T-helper 1 cell (primary cell): ENCODE measurements around the gene LARP1.
A peak's percentile ranks its signal among the peaks of the same experiment; 100 is the strongest.

Source experiments
- DNase-seq, 5 donors: peaks; one replicate each; pipeline ENCODE4 v3.0.0-alpha.2; 2012 to 2020

LARP1 gene

GRCh38 chr5:154860123-154860522 is 104.9 kb downstream of the LARP1 start:
- DNase-seq, result peak in 1 of 5 donors; percentile 20

GRCh38 chr5:154860765-154861164 is 105.6 kb downstream of the LARP1 start:
- peak in 1 of 5 donors; percentile 6 for DNase-seq

GRCh38 chr5:154861946-154862345 is 106.8 kb downstream of the LARP1 start:
- DNase-seq, result no peak

GRCh38 chr5:154862766-154863165 is 107.6 kb downstream of the LARP1 start:
- no peak for DNase-seq

GRCh38 chr5:154863291-154864080 is 108.3 kb downstream of the LARP1 start:
- no peak for DNase-seq

GRCh38 chr5:154865466-154866184 is 110.4 kb downstream of the LARP1 start:
- no peak for DNase-seq

- DNase-seq, result no peak
Measured at GRCh38 chr5:154866841-154867240, 111.7 kb downstream of the LARP1 start.
